ENCODE measurements around the gene SLC35F1.

Gene SLC35F1

DNA sequence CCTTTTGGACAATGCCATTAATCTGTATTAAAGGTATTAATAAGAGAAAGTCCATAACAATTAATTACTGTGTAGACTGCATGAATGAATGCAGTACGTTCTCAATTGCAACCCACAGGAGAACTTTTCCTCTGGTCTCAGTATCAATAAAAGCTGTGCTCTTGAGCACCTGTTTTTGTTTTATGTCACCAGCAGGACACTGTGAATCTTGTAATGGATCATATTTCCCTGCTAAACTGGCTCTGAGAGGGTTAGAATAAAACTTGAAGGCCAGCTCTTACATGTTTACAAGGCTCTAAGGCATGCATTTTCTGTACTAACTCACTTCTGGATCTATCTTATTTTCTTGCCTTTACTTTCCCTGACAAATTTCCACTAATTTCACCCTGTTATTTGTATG, 426.7 kb downstream of the SLC35F1 start:
- no peaks in the 10 kb centered on the region for H3K36me3 ChIP-seq (ENCODE audit: insufficient read depth, low read length)
- H3K9ac ChIP-seq (ENCODE audit: low read depth, low read length), result no peak overlapping the region
- 96% methylated on average over 1 of the region's 1 CpG for WGBS
- no peaks in the 10 kb centered on the region for H3K4me1 ChIP-seq (ENCODE audit: insufficient read depth, low read length)
- H3K27ac ChIP-seq (ENCODE audit: low read depth, low read length), result no peak overlapping the region
- H3K27me3 ChIP-seq (ENCODE audit: insufficient read depth, low read length), result no peaks in the 10 kb centered on the region
- H3K9me3 ChIP-seq (ENCODE audit: insufficient read depth, low read depth, low read length), result no peaks in the 10 kb centered on the region
- H3K4me3 ChIP-seq (ENCODE audit: low read length), result no peak overlapping the region

DNA sequence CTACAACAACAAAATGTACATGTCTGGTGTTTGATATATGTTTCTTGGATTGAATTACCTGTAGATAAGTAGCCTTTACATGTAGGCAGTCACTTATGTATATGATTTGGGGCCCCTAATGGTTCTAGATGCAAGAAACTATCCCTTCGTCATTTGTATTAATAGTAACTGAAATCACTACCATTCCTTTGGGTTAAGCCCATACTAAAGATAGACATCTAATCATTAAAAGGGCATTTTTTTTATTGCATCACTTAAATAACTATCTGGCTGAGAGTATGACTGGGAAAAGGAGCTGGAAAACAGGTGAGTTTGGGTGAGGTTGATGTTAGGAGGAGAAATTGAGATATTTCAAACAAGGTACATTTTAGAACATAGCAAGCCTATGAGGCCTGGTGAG, 427.6 kb downstream of the SLC35F1 start:
- Histone ChIP-seq H3K27ac (ENCODE audit: low read depth, low read length) (no peak overlapping the region), H3K4me1 (ENCODE audit: insufficient read depth, low read length) (no peaks in the 10 kb centered on the region), H3K9me3 (ENCODE audit: insufficient read depth, low read depth, low read length) (no peaks in the 10 kb centered on the region), H3K9ac (ENCODE audit: low read depth, low read length) (no peak overlapping the region), H3K27me3 (ENCODE audit: insufficient read depth, low read length) (no peaks in the 10 kb centered on the region), H3K36me3 (ENCODE audit: insufficient read depth, low read length) (no peaks in the 10 kb centered on the region), H3K4me3 (ENCODE audit: low read length) (no peak overlapping the region)
- no CpG with 5 or more reads among the region's 1 CpG for WGBS

DNA sequence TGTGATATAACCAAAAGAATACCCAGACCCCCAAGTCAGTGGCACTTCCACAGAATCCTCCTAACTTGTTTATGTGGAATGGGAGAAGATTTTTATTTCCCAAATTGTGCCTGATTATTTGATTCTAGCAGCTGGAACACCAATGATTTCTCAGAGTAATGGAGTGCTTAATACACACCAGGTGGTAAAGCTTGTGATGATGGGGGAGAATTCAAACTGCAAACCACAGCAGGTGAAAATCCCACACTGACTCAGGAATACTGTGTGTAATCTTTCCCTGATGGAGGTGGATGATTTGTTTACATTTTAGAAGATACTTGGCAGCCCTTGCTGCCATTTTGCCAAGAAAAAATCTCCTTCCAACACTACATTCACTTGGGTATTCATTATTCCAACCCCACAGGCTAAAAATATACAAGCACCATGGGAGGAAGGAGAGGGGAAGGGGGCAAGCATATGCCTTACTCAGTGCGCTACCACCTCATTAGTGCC, 428.3 kb downstream of the SLC35F1 start:
- H3K27ac ChIP-seq (ENCODE audit: low read depth, low read length), result no peak overlapping the region
- H3K27me3 ChIP-seq (ENCODE audit: insufficient read depth, low read length), result no peaks in the 10 kb centered on the region
- no peak overlapping the region for H3K9ac ChIP-seq (ENCODE audit: low read depth, low read length)
- H3K4me3 ChIP-seq (ENCODE audit: low read length), result no peak overlapping the region
- no peaks in the 10 kb centered on the region for H3K36me3 ChIP-seq (ENCODE audit: insufficient read depth, low read length)
- no peaks in the 10 kb centered on the region for H3K4me1 ChIP-seq (ENCODE audit: insufficient read depth, low read length)
- H3K9me3 ChIP-seq (ENCODE audit: insufficient read depth, low read depth, low read length), result no peaks in the 10 kb centered on the region
- WGBS, result 52% methylated on average over 1 of the region's 1 CpG

DNA sequence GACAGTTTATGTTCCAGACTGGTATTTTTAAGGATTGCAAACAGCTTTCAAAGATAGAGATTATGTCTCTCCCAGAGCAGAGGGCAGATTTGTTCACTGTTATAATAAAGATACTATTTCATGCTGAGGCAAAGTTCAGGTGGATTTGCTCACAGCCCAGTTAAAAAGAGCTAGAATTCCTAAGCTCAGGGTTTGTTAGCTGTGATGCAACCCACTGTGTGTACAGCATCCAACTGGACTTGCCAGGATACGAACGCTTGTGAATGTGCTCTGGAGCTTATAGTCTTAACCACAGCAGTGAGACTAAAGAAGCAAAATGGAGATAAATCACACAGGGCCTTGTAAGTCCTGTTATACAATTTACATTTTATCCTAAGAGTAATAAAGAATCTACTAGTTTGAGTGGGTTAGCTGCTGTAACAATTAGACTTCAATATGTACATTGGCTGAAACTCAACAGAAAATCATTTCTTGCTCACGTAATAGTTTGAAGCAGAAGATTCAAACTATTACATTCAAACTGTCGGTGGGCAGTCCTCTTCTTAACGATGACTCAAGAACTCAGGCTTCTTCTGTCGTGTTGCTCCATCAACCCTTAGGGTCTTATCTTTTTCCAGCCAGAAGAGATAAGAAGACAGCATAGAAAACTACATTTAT, 437.1 kb downstream of the SLC35F1 start:
- 88% methylated on average over 6 of the region's 6 CpGs for WGBS
- no peaks in the 10 kb centered on the region for H3K27me3 ChIP-seq (ENCODE audit: insufficient read depth, low read length)

DNA sequence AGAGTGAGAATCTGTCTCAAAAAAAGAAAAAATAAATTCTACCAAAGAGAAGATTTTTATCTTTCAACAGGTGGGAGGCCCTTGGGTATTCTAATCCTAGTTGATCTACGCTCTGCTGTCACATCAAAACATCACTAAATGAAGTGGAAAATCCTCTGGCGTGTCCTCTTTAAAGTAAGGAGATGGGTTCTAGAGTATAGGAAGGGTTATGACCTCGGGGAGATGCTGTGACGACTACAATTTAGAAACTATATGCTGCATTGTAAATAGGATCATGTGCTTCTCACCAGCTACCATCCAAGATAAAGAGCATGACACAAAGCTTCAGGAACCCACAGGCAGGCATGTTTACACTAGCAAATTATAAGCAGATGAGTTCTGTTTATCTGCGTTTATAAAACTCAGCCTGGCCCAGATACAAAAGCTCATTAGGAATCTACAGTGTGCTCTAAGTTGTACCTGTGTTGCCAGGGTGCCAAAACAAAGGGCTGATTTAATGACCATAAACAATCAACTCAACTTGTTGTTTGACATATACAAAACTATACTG, 443.9 kb downstream of the SLC35F1 start:
- Histone ChIP-seq H3K27ac (ENCODE audit: low read depth, low read length) (no peak overlapping the region), H3K36me3 (ENCODE audit: insufficient read depth, low read length) (no peaks in the 10 kb centered on the region), H3K4me3 (ENCODE audit: low read length) (no peak overlapping the region), H3K9me3 (ENCODE audit: insufficient read depth, low read depth, low read length) (no peaks in the 10 kb centered on the region), H3K9ac (ENCODE audit: low read depth, low read length) (no peak overlapping the region), H3K27me3 (ENCODE audit: insufficient read depth, low read length) (no peaks in the 10 kb centered on the region), H3K4me1 (ENCODE audit: insufficient read depth, low read length) (no peaks in the 10 kb centered on the region)
- WGBS, result 79% methylated on average over 5 of the region's 5 CpGs

More for the DNA sequence above, 437.1 kb downstream of the SLC35F1 start:
- Histone ChIP-seq H3K4me3 (ENCODE audit: low read length) (no peak overlapping the region), H3K9ac (ENCODE audit: low read depth, low read length) (no peak overlapping the region), H3K27ac (ENCODE audit: low read depth, low read length) (no peak overlapping the region), H3K36me3 (ENCODE audit: insufficient read depth, low read length) (no peaks in the 10 kb centered on the region), H3K4me1 (ENCODE audit: insufficient read depth, low read length) (no peaks in the 10 kb centered on the region), H3K9me3 (ENCODE audit: insufficient read depth, low read depth, low read length) (0 out of 2 replicates have a peak, but pooled peaks cover 7% of the 10 kb centered on the region)

DNA sequence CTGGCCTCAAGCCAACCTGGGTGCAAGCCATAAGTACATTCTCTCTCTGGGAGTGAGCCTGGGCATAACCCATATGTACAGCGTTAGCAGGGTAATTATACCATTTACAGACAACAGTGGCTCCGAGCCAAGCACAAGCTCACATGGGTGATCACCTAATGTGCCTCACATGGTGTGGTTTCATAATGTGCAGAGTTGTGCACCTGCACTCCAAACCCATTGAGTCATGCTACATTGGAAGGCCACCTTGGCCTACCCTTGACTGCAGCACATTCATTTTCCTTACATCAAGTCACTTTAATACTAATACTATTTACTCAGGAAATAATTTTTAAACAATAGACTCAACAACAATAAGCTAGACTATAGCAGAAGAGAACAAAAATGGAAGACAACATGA, 446.5 kb downstream of the SLC35F1 start:
- Histone ChIP-seq H3K27me3 (ENCODE audit: insufficient read depth, low read length) (no peaks in the 10 kb centered on the region), H3K9ac (ENCODE audit: low read depth, low read length) (no peak overlapping the region), H3K4me3 (ENCODE audit: low read length) (no peak overlapping the region), H3K36me3 (ENCODE audit: insufficient read depth, low read length) (no peaks in the 10 kb centered on the region), H3K4me1 (ENCODE audit: insufficient read depth, low read length) (no peaks in the 10 kb centered on the region), H3K27ac (ENCODE audit: low read depth, low read length) (no peak overlapping the region), H3K9me3 (ENCODE audit: insufficient read depth, low read depth, low read length) (no peaks in the 10 kb centered on the region)
- 97% methylated on average over 2 of the region's 2 CpGs for WGBS

DNA sequence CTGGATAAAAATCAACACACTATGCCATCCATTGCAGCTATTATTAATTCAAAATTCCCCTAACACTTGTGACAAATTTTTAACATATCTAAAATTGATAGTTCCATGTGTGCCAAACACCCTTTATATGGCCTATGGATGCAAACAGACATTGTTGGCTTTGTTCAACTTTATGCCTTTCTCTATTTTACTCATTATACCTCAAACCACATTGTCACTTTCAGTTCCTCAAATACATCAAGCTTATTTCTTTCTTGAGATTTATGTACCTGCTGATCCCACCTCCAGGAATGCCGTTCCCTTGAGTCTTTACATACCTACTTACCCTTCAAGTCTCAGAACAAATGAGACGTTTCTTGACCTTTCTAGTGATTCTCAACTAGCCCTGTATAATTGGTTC, 447.6 kb downstream of the SLC35F1 start:
- Histone ChIP-seq H3K27ac (ENCODE audit: low read depth, low read length) (no peak overlapping the region), H3K27me3 (ENCODE audit: insufficient read depth, low read length) (no peaks in the 10 kb centered on the region), H3K36me3 (ENCODE audit: insufficient read depth, low read length) (no peaks in the 10 kb centered on the region), H3K4me1 (ENCODE audit: insufficient read depth, low read length) (no peaks in the 10 kb centered on the region), H3K4me3 (ENCODE audit: low read length) (no peak overlapping the region), H3K9ac (ENCODE audit: low read depth, low read length) (no peak overlapping the region), H3K9me3 (ENCODE audit: insufficient read depth, low read depth, low read length) (no peaks in the 10 kb centered on the region)
- 99% methylated on average over 2 of the region's 2 CpGs for WGBS

DNA sequence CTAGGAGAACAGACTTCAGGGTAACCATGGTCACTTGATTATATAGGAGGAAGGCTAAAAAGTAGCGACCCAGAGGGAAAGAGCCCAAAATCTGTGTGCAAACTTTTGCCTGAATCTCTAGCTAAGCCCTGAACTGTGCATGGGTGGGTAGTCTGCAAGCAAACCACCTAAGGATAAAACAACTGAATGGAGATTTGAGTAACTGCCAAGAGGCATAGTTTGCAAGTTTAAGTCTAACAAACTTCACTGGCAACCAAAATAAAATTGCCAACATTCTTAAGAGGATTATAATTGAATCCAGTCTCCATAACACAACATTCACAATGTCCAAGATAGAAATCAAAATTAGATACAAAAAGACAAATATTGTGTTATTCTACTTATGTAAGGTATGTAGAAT, 449.0 kb downstream of the SLC35F1 start:
- Histone ChIP-seq H3K4me3 (ENCODE audit: low read length) (no peak overlapping the region), H3K27me3 (ENCODE audit: insufficient read depth, low read length) (no peaks in the 10 kb centered on the region), H3K36me3 (ENCODE audit: insufficient read depth, low read length) (no peaks in the 10 kb centered on the region), H3K4me1 (ENCODE audit: insufficient read depth, low read length) (no peaks in the 10 kb centered on the region), H3K27ac (ENCODE audit: low read depth, low read length) (no peak overlapping the region), H3K9ac (ENCODE audit: low read depth, low read length) (no peak overlapping the region), H3K9me3 (ENCODE audit: insufficient read depth, low read depth, low read length) (no peaks in the 10 kb centered on the region)
- WGBS, result 96% methylated on average over 1 of the region's 1 CpG

DNA sequence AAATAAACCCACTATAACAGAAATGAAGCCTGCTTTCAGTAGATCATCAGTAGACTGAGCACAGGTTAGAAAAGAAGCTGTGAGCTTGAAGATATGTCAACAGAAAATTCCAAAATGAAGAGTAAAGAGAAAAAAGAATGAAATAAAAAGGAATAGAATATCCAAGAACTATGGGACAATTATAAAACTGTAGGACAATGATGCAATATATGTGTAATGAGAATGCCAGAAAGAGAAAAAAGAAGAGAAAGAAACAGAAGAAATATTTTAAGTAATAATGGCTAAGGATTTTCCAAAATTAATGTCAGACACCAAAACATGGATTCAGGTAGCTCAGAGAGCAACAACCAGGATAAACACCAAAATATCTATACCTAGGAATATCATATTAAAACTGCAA, 449.6 kb downstream of the SLC35F1 start:
- Histone ChIP-seq H3K9ac (ENCODE audit: low read depth, low read length) (no peak overlapping the region), H3K9me3 (ENCODE audit: insufficient read depth, low read depth, low read length) (no peaks in the 10 kb centered on the region), H3K4me1 (ENCODE audit: insufficient read depth, low read length) (no peaks in the 10 kb centered on the region), H3K36me3 (ENCODE audit: insufficient read depth, low read length) (no peaks in the 10 kb centered on the region), H3K27me3 (ENCODE audit: insufficient read depth, low read length) (no peaks in the 10 kb centered on the region), H3K4me3 (ENCODE audit: low read length) (no peak overlapping the region), H3K27ac (ENCODE audit: low read depth, low read length) (no peak overlapping the region)
